DND-41 (cell line): ENCODE results near the gene DNAH8.

ENCODE experiments used
- EZH2 ChIP-seq: IDR thresholded peaks from 3 replicates; pipeline ENCODE4 v1.6.1; 2012; ENCODE audit warnings: borderline replicate concordance, low read depth, mild to moderate bottlenecking, moderate library complexity, low read length, inconsistent platforms; ENCODE audit not compliant: severe bottlenecking
- TF ChIP-seq, protein P1 (sequence below): IDR thresholded peaks from 2 replicates; pipeline ENCODE4 v1.5.1; 2012; ENCODE audit warnings: borderline replicate concordance, low read length, moderate library complexity, mild to moderate bottlenecking; ENCODE audit not compliant: poor library complexity, severe bottlenecking; ENCODE audit errors: extremely low read depth

DNA sequence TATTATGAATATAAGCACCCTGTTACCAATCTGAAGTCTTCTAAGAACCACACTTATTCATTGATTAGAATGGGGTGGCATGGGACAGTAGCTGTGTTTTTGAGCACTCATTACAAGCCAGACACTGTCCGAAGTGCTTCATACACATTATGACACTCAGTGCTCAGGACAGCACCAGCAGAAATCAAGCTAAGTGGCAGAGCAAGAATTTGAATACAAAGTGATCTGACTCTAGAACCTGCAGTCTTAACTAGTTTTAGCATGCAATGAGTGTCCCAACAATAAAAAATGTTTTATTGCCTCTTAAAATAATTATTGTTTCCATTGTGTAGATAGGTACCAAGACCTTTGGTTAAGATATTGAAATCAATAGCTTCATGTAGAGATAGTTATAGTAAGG is 294.4 kb downstream of the DNAH8 start:
- TF ChIP-seq, protein P1, sequence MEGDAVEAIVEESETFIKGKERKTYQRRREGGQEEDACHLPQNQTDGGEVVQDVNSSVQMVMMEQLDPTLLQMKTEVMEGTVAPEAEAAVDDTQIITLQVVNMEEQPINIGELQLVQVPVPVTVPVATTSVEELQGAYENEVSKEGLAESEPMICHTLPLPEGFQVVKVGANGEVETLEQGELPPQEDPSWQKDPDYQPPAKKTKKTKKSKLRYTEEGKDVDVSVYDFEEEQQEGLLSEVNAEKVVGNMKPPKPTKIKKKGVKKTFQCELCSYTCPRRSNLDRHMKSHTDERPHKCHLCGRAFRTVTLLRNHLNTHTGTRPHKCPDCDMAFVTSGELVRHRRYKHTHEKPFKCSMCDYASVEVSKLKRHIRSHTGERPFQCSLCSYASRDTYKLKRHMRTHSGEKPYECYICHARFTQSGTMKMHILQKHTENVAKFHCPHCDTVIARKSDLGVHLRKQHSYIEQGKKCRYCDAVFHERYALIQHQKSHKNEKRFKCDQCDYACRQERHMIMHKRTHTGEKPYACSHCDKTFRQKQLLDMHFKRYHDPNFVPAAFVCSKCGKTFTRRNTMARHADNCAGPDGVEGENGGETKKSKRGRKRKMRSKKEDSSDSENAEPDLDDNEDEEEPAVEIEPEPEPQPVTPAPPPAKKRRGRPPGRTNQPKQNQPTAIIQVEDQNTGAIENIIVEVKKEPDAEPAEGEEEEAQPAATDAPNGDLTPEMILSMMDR = no peak
- no peak for TF ChIP-seq EZH2
